Cardiac fibroblast (primary cell): Measurements from ENCODE around the gene SLC5A3.
A peak's percentile ranks its signal among the peaks of the same experiment; 100 is the strongest.

Source experiments
- DNase-seq, 2 donors: peaks; one replicate each; pipeline versions ENCODE4 v3.0.0 to v3.0.0-alpha.2; 2010; ENCODE audit warnings: low read depth in 2 of 2
- H3K4me3 ChIP-seq, 2 donors: replicated peaks in 1 of 2; 1 replicate in 1 of 2; 2 replicates in 1 of 2; pipeline ENCODE4 v1.5.1; 2011; ENCODE audit warnings: low read depth in 2 of 2, low read length in 2 of 2, mild to moderate bottlenecking in 2 of 2, moderate library complexity in 1 of 2
- CTCF ChIP-seq: IDR thresholded peaks from one replicate; pipeline ENCODE4 v1.5.1; 2011; ENCODE audit warnings: low read depth, mild to moderate bottlenecking, low read length, inconsistent platforms

SLC5A3 gene

GRCh38 chr21:34073032-34073748 is at the start of gene SLC5A3, which contains the start of gene MRPS6:
Gene SLC5A3, plus strand, starts transcription at chr21:34073578. Its CDS starts 21,621 bp downstream, at chr21:34095199.
Gene MRPS6, plus strand, starts transcription at chr21:34073578. Its CDS starts 123 bp downstream, at chr21:34073701.
- TF ChIP-seq CTCF, result no peak
- H3K4me3 ChIP-seq, result peak within 1 kb of the TSS; percentile 81 to 85
- peak; percentile 81 to 87 for DNase-seq

- no peak for DNase-seq
- no peak overlapping the region for H3K4me3 ChIP-seq
- TF ChIP-seq CTCF, result no peak
Observed at GRCh38 chr21:34023691-34024373, 49.5 kb upstream of the SLC5A3 start.

- DNase-seq, result no peak
- no peak for TF ChIP-seq CTCF
- H3K4me3 ChIP-seq, result no peak overlapping the region
Observed at GRCh38 chr21:34024374-34024693, 49.0 kb upstream of the SLC5A3 start.

- no peak for TF ChIP-seq CTCF
- peak in 1 of 2 donors; percentile 50 for DNase-seq
- H3K4me3 ChIP-seq, result no peak overlapping the region
Observed at GRCh38 chr21:34027721-34028461, 45.5 kb upstream of the SLC5A3 start.

- H3K4me3 ChIP-seq, result peak overlapping the region in 1 of 2 donors; percentile 29
- DNase-seq, result peak; percentile 80 to 93
- no peak for TF ChIP-seq CTCF
Observed at GRCh38 chr21:34029743-34030528, 43.4 kb upstream of the SLC5A3 start.

- no peak overlapping the region for H3K4me3 ChIP-seq
- no peak for DNase-seq
- no peak for TF ChIP-seq CTCF
Observed at GRCh38 chr21:34031835-34032370, 41.5 kb upstream of the SLC5A3 start.
